ENCODE measurements around the gene ZFYVE26.

The ZFYVE26 gene

GRCh38 chr14:67762051-67762450 lies 54.3 kb downstream of the ZFYVE26 start:
- TF ChIP-seq ZNF70 (CRISPR knock-in tag; IDR thresholded peaks at IDR 0.05) (no peak), CSDC2 (CRISPR knock-in tag; IDR thresholded peaks at IDR 0.05) (no peak), CSRNP3 (CRISPR knock-in tag; IDR thresholded peaks at IDR 0.05) (no peak), SNAI2 (CRISPR knock-in tag; IDR thresholded peaks at IDR 0.05) (no peak)
- no peak for ATAC-seq

- TF ChIP-seq ZNF8 (CRISPR knock-in tag; IDR thresholded peaks at IDR 0.05) (no peak), ARNTL (CRISPR knock-in tag; IDR thresholded peaks at IDR 0.05; ENCODE audit: borderline replicate concordance, low read depth) (no peak), POU6F1 (CRISPR knock-in tag; IDR thresholded peaks at IDR 0.05; ENCODE audit: borderline replicate concordance, low read depth) (no peak), OSR1 (CRISPR knock-in tag; IDR thresholded peaks at IDR 0.05) (no peak), SNAI2 (CRISPR knock-in tag; IDR thresholded peaks at IDR 0.05) (no peak), CSRNP3 (CRISPR knock-in tag; IDR thresholded peaks at IDR 0.05) (no peak), GLIS3 (CRISPR knock-in tag; IDR thresholded peaks at IDR 0.05) (no peak), ESRRG (CRISPR knock-in tag; IDR thresholded peaks at IDR 0.05) (no peak), CREB5 (CRISPR knock-in tag; IDR thresholded peaks at IDR 0.05; ENCODE audit: low read depth) (no peak), ZFP3 (CRISPR knock-in tag; IDR thresholded peaks at IDR 0.05) (no peak), PPARA (CRISPR knock-in tag; IDR thresholded peaks at IDR 0.05; ENCODE audit: borderline replicate concordance) (no peak), TSHZ2 (CRISPR knock-in tag; IDR thresholded peaks at IDR 0.05) (no peak), ZNF565 (CRISPR knock-in tag; conservative IDR thresholded peaks at IDR 0.05; ENCODE audit: low read depth) (no peak), ISL1 (CRISPR knock-in tag; IDR thresholded peaks at IDR 0.05) (no peak), BACH2 (CRISPR knock-in tag; IDR thresholded peaks at IDR 0.05; ENCODE audit: borderline replicate concordance) (no peak), CSDC2 (CRISPR knock-in tag; IDR thresholded peaks at IDR 0.05) (no peak), TOX (CRISPR knock-in tag; IDR thresholded peaks at IDR 0.05; ENCODE audit: borderline replicate concordance) (no peak), RARB (CRISPR knock-in tag; IDR thresholded peaks at IDR 0.05) (no peak), ZC3H10 (CRISPR knock-in tag; IDR thresholded peaks at IDR 0.05) (no peak), TCF4 (CRISPR knock-in tag; IDR thresholded peaks at IDR 0.05; ENCODE audit: borderline replicate concordance) (no peak)
- no peak for ATAC-seq
Measured at GRCh38 chr14:67759916-67760315, 56.5 kb downstream of the ZFYVE26 start.

- TF ChIP-seq GLIS3 (CRISPR knock-in tag; IDR thresholded peaks at IDR 0.05) (no peak), CREB5 (CRISPR knock-in tag; IDR thresholded peaks at IDR 0.05; ENCODE audit: low read depth) (no peak), ESRRG (CRISPR knock-in tag; IDR thresholded peaks at IDR 0.05) (no peak), ARNTL (CRISPR knock-in tag; IDR thresholded peaks at IDR 0.05; ENCODE audit: borderline replicate concordance, low read depth) (no peak), ZNF8 (CRISPR knock-in tag; IDR thresholded peaks at IDR 0.05) (no peak)
Measured at GRCh38 chr14:67757175-67757574, 59.2 kb downstream of the ZFYVE26 start.

More at GRCh38 chr14:67757175-67757574, 59.2 kb downstream of the ZFYVE26 start:
- no peak for ATAC-seq

All from SK-N-SH treated with all-trans-retinoic acid at 6 μM for 48 hours (cell line).